Measurements from ENCODE around the gene CMTM2. TPM values are rescaled to one million over a fixed set of nuclear protein-coding genes. Genes with fewer than 3 reads are reported as not detected.

Gene CMTM2
- total RNA-seq, 1 donor from 2014 or later, result not detected

DNA sequence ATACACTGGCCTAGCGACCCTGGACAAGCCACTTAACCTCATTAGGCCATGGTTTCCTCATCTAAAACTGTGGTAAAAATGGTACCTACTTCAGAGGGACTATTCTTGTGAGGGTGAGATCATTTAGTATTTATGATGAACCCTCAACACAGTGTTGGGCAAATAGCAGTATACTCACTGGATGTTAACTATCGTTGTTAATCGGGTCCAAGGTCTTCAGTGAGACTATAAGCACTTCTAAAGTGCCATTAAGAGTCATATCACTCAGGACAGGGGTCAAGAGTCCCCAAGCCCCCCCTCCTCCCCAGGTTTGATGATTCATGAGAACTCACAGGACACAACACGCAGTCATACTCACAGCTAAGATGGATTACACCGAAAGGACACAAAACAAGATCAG is 40.4 kb upstream of the CMTM2 start:
- TF ChIP-seq, protein P1, sequence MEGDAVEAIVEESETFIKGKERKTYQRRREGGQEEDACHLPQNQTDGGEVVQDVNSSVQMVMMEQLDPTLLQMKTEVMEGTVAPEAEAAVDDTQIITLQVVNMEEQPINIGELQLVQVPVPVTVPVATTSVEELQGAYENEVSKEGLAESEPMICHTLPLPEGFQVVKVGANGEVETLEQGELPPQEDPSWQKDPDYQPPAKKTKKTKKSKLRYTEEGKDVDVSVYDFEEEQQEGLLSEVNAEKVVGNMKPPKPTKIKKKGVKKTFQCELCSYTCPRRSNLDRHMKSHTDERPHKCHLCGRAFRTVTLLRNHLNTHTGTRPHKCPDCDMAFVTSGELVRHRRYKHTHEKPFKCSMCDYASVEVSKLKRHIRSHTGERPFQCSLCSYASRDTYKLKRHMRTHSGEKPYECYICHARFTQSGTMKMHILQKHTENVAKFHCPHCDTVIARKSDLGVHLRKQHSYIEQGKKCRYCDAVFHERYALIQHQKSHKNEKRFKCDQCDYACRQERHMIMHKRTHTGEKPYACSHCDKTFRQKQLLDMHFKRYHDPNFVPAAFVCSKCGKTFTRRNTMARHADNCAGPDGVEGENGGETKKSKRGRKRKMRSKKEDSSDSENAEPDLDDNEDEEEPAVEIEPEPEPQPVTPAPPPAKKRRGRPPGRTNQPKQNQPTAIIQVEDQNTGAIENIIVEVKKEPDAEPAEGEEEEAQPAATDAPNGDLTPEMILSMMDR (IDR thresholded peaks at IDR 0.05; ENCODE audit: borderline replicate concordance), result no peak
- peaks cover 27% of the 10 kb centered on the region for H3K4me1 ChIP-seq
- no peaks in the 10 kb centered on the region for H3K9me3 ChIP-seq (replicated peaks)
- no peak overlapping the region for H3K27ac ChIP-seq (replicated peaks)
- H3K36me3 ChIP-seq, result peaks cover 76% of the 10 kb centered on the region
- no peak for DNase-seq
- no peaks in the 10 kb centered on the region for H3K27me3 ChIP-seq (ENCODE audit: low read depth)
- intact Hi-C loops (cut with micrococcal nuclease), result no loop called here
- no peak overlapping the region for H3K4me3 ChIP-seq

DNA sequence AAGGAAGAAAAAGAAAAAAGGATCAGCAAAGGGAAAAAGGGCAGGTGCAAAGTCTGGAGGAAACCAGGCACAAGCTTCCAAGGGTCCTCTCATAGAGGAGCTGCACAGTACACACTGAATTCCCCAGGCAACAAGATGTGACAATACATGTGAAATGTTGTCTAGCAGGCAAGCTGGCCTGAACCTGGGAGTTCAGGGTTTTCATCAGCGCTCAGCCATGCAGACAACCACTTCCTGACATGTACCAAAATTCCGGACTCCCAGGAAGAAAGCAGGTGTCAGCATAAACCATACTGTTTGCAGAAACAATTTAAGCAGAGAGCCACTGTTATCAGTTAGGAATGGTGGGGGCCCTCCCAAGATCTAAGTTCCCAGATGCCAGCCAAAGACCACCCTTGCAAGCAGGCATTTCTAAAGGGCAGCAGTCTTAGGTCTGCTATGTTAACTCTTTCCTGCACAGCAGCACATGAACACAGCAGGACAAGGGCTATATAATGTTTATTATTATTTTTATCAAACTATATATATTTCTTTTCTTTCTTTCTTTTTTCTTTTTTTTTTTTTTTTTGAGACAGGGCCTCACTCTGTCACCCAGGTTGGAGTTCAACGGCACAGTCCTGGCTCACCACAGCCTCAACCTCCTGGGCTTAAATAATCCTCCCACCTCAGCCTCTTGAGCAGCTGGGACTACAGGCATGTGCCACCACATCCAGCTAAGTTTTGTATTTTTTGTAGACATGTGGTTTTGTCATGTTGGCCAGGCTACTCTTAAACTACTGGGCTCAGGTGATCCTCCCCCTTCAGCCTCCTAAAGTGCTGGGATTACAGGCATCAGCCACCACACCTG is 39.4 kb upstream of the CMTM2 start:
- H3K36me3 ChIP-seq, result peaks cover 78% of the 10 kb centered on the region
- no peak overlapping the region for H3K27ac ChIP-seq (replicated peaks)
- no peaks in the 10 kb centered on the region for H3K9me3 ChIP-seq (replicated peaks)
- TF ChIP-seq, protein P1 (IDR thresholded peaks at IDR 0.05; ENCODE audit: borderline replicate concordance), result no peak
- H3K4me1 ChIP-seq, result peaks cover 18% of the 10 kb centered on the region
- no peaks in the 10 kb centered on the region for H3K27me3 ChIP-seq (ENCODE audit: low read depth)
- intact Hi-C loops (cut with micrococcal nuclease), result no loop called here
- no peak overlapping the region for H3K4me3 ChIP-seq
- no peak for DNase-seq

DNA sequence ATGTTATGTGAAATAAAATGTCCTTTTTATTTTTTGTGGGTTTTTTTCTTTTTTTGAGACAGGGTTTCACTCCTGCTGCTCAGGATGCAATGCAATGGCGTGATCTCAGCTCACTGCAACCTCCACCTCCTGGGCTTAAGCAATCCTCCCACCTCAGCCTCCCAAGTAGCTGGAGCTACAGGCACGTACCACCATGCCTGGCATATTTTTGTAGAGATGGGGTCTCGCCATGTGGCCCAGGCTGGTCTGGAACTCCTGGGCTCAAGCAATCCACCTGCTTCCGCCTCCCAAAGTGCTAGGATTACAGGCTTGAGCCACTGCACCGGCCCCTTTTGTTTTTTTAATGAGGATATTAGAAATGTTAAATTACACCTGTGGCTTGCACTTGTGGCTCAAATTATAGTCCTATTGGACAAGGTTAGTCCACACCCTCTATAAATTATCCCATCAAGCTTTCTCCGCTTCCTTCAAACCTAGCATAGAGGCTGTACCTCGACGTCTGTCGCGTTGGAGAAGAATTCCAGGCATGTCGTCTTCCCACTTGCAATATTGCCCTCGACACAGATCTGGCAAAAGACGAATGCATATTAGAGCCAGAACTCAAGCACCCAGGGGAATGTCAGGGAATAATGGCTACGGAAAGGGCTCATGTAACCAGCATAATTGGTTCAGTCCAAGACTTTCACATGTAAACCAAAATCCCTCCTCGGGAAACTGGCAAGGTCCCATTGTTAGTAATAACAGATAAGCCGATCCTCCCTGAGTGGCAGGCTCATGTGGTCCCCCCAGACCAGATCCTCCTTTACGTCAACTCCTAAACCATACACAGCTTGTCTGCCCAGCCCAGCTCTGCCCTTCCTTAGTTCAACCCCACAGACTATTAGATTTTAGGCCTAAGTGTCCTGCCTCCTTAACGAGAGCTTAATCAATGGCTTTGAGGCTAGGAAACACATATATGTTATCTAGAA is 37.6 kb upstream of the CMTM2 start:
- Histone ChIP-seq H3K4me3 (no peak overlapping the region), H3K9me3 (replicated peaks) (no peaks in the 10 kb centered on the region), H3K36me3 (peaks cover 74% of the 10 kb centered on the region), H3K4me1 (peaks cover 17% of the 10 kb centered on the region), H3K27ac (replicated peaks) (no peak overlapping the region), H3K27me3 (ENCODE audit: low read depth) (no peaks in the 10 kb centered on the region)
- no peak for DNase-seq
- intact Hi-C loops (cut with micrococcal nuclease), result no loop called here
- TF ChIP-seq, protein P1 (IDR thresholded peaks at IDR 0.05; ENCODE audit: borderline replicate concordance), result no peak

DNA sequence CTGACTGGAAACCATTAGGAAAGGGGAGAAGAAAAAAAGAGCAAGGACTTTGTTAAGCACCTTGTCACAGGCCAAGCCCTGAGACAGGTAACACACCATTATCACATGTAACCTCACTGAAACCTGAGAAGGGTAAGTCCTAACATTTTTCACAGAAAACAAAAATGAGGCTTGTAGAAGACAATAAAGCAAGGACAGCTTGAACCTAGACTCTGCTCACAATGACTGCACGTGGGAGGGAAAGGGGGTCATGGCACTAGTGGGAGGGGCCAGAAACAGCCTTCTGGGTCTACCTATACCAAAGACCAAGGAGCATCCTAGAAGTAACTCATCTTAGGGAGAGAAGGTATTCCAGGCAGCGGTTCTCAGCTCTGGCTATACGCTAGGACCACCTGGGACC is 36.9 kb upstream of the CMTM2 start:
- Histone ChIP-seq H3K4me3 (no peak overlapping the region), H3K27me3 (ENCODE audit: low read depth) (no peaks in the 10 kb centered on the region), H3K27ac (replicated peaks) (no peak overlapping the region), H3K36me3 (peaks cover 70% of the 10 kb centered on the region), H3K4me1 (peaks cover 22% of the 10 kb centered on the region), H3K9me3 (replicated peaks) (no peaks in the 10 kb centered on the region)
- no peak for DNase-seq
- TF ChIP-seq, protein P1 (IDR thresholded peaks at IDR 0.05; ENCODE audit: borderline replicate concordance), result no peak
- intact Hi-C loops (cut with micrococcal nuclease), result no loop called here

DNA sequence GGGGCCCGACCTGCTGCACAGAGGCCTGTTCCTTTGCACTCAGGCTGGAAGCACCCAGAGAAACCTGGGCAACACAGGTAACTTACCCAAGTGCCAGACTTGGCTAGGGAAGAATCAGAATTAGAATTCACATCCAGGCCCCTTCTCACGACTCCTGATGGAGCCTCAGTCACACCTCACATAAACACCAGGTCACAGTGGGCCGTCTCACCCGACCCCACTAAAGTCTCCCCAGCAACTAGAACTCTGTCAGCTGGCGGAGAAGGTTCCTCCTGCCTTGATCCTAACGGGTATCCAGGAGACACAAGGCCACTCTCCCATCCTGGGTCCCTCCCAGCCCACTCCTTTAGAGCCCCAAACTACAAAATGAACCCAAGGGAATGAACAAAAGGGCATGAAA is 35.7 kb upstream of the CMTM2 start:
- TF ChIP-seq, protein P1 (IDR thresholded peaks at IDR 0.05; ENCODE audit: borderline replicate concordance), result no peak
- no peak overlapping the region for H3K4me3 ChIP-seq
- intact Hi-C loops (cut with micrococcal nuclease), result no loop called here
- H3K36me3 ChIP-seq, result peaks cover 60% of the 10 kb centered on the region
- peaks cover 34% of the 10 kb centered on the region for H3K4me1 ChIP-seq
- H3K27me3 ChIP-seq (ENCODE audit: low read depth), result no peaks in the 10 kb centered on the region
- no peak overlapping the region for H3K27ac ChIP-seq (replicated peaks)
- DNase-seq, result no peak
- no peaks in the 10 kb centered on the region for H3K9me3 ChIP-seq (replicated peaks)
